HepG2 (cell line): ENCODE results near the gene VAMP2. TPM values are rescaled to one million over a fixed set of nuclear protein-coding genes. Genes with fewer than 3 reads are reported as not detected.

ENCODE experiments used
- CC2D1A ChIP-seq: sonication (generic); formaldehyde crosslinking; IDR thresholded peaks from 2 replicates; pipeline ENCODE4 v1.8.1; 2023; ENCODE audit warnings: mild to moderate bottlenecking, missing genetic modification reagents
- DZIP1 ChIP-seq: sonication (generic); formaldehyde crosslinking; IDR thresholded peaks from 2 replicates; pipeline ENCODE4 v1.5.0; 2020; ENCODE audit warnings: mild to moderate bottlenecking, missing genetic modification reagents
- ETV5 ChIP-seq: IDR thresholded peaks from 2 replicates; pipeline ENCODE4 v1.6.1; 2018; ENCODE audit warnings: missing biosample characterization, missing genetic modification reagents, inconsistent platforms, borderline replicate concordance
- RBM39 ChIP-seq: fragments of 200-400 bp; formaldehyde crosslinking; IDR thresholded peaks from one replicate; pipeline ENCODE4 v1.6.1; 2018; ENCODE audit warnings: antibody characterized with exemption, mild to moderate bottlenecking, low read depth, low read length; ENCODE audit not compliant: poor library complexity, severe bottlenecking
- SATB2 ChIP-seq: sonication (generic); formaldehyde crosslinking; IDR thresholded peaks from 2 replicates; pipeline ENCODE4 v1.5.0; 2020; ENCODE audit warnings: missing genetic modification reagents
- SP2 ChIP-seq: sonication (generic); formaldehyde crosslinking; IDR thresholded peaks from 2 replicates; pipeline ENCODE4 v1.5.1; 2020; ENCODE audit warnings: mild to moderate bottlenecking, missing genetic modification reagents
- TERF1 ChIP-seq: sonication (generic); formaldehyde crosslinking; IDR thresholded peaks from 2 replicates; pipeline ENCODE4 v1.8.0; 2022; ENCODE audit warnings: mild to moderate bottlenecking, missing genetic modification reagents, moderate library complexity
- ZBTB20 ChIP-seq: sonication (generic); formaldehyde crosslinking; IDR thresholded peaks from 2 replicates; pipeline ENCODE4 v1.8.1; 2023; ENCODE audit warnings: missing genetic modification reagents, low read depth, mild to moderate bottlenecking, borderline replicate concordance
- ZFY ChIP-seq: sonication (generic); formaldehyde crosslinking; IDR thresholded peaks from 2 replicates; pipeline ENCODE4 v1.4.0; 2020; ENCODE audit warnings: missing genetic modification reagents
- ZNF451 ChIP-seq: sonication (generic); formaldehyde crosslinking; IDR thresholded peaks from 2 replicates; pipeline ENCODE4 v1.5.0; 2020; ENCODE audit warnings: mild to moderate bottlenecking, missing genetic modification reagents
- ZNF704 ChIP-seq: sonication (generic); formaldehyde crosslinking; IDR thresholded peaks from 2 replicates; pipeline ENCODE4 v1.8.1; 2023; ENCODE audit warnings: mild to moderate bottlenecking, inconsistent platforms, moderate library complexity, missing genetic modification reagents, borderline replicate concordance
- polyA plus RNA-seq, 8 experiments: library from polyadenylated mRNA; depleted of rRNA in 3 of 8; stranded (reverse) in 7 of 8; unstranded in 1 of 8; fragments of >200 nt; fragmentation: Illumina TruSeq in 4 of 8; extraction: Trizol in 4 of 8; gene quantifications; 2 replicates each; pipeline versions ENCODE4 v1.2.1 to v1.2.3, GENCODE V29; 2011 to 2016; ENCODE audit warnings: low read depth in 4 of 8, missing spikeins in 1 of 8, mixed read lengths in 1 of 8; ENCODE audit not compliant: insufficient read depth in 1 of 8
- total RNA-seq, 5 experiments: library from RNA; depleted of rRNA; stranded (reverse); fragments of >200 nt; fragmentation: Illumina TruSeq; extraction: Trizol; gene quantifications; 2 replicates each; pipeline ENCODE4 v1.2.3, GENCODE V29; 2016; ENCODE audit warnings: low read depth in 1 of 5
- TF ChIP-seq, protein P1 (sequence below): sonication (generic); formaldehyde crosslinking; IDR thresholded peaks from 2 replicates; pipeline ENCODE4 v1.9.0; 2021; ENCODE audit warnings: mild to moderate bottlenecking, missing genetic modification reagents
- TF ChIP-seq, protein P2 (sequence below): sonication (generic); formaldehyde crosslinking; IDR thresholded peaks from 2 replicates; pipeline ENCODE4 v1.5.1; 2020; ENCODE audit warnings: missing genetic modification reagents, mild to moderate bottlenecking, borderline replicate concordance

Gene VAMP2
- total and polyA plus RNA-seq, 2 of the 13 experiments (the other 11 are each of a cell fraction or from before 2014, with no cell fraction given): 3.9 to 17.2 TPM

GRCh38 chr17:8156246-8156992, 6.3 kb downstream of the VAMP2 start (continued):
- TF ChIP-seq, protein P1, sequence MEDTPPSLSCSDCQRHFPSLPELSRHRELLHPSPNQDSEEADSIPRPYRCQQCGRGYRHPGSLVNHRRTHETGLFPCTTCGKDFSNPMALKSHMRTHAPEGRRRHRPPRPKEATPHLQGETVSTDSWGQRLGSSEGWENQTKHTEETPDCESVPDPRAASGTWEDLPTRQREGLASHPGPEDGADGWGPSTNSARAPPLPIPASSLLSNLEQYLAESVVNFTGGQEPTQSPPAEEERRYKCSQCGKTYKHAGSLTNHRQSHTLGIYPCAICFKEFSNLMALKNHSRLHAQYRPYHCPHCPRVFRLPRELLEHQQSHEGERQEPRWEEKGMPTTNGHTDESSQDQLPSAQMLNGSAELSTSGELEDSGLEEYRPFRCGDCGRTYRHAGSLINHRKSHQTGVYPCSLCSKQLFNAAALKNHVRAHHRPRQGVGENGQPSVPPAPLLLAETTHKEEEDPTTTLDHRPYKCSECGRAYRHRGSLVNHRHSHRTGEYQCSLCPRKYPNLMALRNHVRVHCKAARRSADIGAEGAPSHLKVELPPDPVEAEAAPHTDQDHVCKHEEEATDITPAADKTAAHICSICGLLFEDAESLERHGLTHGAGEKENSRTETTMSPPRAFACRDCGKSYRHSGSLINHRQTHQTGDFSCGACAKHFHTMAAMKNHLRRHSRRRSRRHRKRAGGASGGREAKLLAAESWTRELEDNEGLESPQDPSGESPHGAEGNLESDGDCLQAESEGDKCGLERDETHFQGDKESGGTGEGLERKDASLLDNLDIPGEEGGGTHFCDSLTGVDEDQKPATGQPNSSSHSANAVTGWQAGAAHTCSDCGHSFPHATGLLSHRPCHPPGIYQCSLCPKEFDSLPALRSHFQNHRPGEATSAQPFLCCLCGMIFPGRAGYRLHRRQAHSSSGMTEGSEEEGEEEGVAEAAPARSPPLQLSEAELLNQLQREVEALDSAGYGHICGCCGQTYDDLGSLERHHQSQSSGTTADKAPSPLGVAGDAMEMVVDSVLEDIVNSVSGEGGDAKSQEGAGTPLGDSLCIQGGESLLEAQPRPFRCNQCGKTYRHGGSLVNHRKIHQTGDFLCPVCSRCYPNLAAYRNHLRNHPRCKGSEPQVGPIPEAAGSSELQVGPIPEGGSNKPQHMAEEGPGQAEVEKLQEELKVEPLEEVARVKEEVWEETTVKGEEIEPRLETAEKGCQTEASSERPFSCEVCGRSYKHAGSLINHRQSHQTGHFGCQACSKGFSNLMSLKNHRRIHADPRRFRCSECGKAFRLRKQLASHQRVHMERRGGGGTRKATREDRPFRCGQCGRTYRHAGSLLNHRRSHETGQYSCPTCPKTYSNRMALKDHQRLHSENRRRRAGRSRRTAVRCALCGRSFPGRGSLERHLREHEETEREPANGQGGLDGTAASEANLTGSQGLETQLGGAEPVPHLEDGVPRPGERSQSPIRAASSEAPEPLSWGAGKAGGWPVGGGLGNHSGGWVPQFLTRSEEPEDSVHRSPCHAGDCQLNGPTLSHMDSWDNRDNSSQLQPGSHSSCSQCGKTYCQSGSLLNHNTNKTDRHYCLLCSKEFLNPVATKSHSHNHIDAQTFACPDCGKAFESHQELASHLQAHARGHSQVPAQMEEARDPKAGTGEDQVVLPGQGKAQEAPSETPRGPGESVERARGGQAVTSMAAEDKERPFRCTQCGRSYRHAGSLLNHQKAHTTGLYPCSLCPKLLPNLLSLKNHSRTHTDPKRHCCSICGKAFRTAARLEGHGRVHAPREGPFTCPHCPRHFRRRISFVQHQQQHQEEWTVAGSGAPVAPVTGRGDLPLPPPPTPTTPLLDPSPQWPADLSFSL (CRISPR knock-in tag): no peak
- peak; percentile 91 for TF ChIP-seq SP2 (CRISPR knock-in tag)
- no peak for TF ChIP-seq ZNF704
- TF ChIP-seq SATB2 (CRISPR knock-in tag): no peak
- TF ChIP-seq RBM39: no peak
- TF ChIP-seq TERF1: no peak
- peak; percentile 41; the same call in 1 of the 2 replicates for TF ChIP-seq ZFY (CRISPR knock-in tag)
- TF ChIP-seq ZNF451 (CRISPR knock-in tag): no peak
- no peak for TF ChIP-seq ZBTB20 (CRISPR knock-in tag)
- TF ChIP-seq DZIP1: no peak
- TF ChIP-seq CC2D1A: no peak
- TF ChIP-seq, protein P2, sequence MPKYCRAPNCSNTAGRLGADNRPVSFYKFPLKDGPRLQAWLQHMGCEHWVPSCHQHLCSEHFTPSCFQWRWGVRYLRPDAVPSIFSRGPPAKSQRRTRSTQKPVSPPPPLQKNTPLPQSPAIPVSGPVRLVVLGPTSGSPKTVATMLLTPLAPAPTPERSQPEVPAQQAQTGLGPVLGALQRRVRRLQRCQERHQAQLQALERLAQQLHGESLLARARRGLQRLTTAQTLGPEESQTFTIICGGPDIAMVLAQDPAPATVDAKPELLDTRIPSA (CRISPR knock-in tag): no peak
- TF ChIP-seq ETV5: no peak; the same call in 1 of the 2 replicates
